COLO829 (cell line): ENCODE results near the gene WDR33.
"Not testable (repeated sequence)": the region's sequence is repeated elsewhere in the genome, so short reads cannot be mapped to it uniquely, and the experiment has no call there.

ENCODE experiments used
- DNase-seq: peaks from one replicate; pipeline ENCODE4 v3.0.0; 2012; ENCODE audit warnings: low spot score

WDR33 gene

DNA sequence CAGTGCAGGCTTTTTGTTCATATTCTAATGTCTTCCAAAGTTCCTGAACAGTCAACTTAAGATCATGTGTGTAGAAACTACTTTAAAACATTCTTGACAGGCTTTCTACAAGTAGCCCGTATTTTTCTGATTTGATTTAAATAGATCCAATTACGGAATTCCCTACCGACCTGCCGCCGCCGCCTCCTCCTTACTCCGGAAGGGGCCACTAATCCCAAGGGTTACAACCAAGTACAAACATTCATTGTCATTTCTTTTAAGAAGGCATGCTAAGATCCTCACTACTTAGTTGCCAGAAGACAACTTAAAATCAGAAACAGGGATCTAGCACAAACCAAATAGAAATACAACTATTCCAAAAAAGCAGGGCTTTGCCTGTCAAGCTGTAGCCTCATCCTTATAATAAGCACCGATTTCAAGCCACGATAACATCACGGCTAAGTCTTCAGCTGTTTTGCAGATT, 784 bp downstream of the WDR33 start:
- DNase-seq, result peak; percentile 53

DNA sequence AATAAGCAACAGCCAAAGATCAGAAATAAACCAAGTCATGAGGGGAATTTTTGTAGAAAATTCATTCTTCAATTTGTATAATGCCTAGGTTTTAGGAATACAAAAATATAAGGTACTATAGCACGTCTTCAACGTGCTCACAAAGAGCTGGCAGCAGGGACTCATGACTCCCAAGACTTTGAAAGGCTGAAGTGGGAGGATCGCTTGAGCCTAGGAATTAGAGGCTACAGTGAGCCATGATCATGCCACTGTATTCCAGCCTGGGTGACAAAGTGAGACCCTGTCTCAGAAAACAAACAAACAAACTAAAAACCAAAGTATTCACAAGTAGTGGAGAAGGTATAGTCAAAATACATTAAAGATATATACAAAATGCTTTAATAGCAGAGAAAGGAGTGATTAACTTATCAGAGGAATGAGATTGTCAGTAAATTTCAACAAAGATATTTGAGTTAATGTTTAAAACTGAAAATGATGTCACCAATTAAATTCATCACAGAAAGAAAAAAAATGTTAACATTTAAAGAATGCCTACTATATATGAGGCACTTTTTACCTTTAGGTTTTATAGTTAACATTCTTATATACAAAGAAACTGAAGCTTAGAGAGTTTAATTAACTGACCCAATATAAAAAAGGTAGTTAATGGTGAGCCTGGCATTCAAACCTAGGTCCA, 3.2 kb downstream of the WDR33 start:
- DNase-seq, result no peak

DNA sequence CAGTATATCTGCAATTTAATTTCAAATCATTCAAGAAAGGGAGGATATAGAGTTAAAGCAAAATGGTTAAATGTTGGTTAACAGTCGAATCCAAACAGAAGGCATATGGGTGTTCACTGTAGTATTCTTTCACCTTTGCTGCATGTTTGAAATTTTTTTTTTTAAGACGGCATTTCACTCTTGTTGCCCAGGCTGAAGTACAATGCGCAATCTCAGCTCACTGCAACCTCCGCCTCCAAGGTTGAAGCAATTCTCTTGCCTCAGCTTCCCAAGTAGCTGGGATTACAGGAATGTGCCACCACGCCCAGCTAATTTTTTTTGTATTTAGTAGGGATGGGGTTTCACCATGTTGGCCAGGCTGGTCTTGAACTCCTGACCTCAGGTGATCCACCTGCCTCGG, 4.1 kb downstream of the WDR33 start:
- DNase-seq, result not testable (repeated sequence)

- no peak for DNase-seq
Measured at GRCh38 chr2:127805491-127805890, 5.5 kb downstream of the WDR33 start.

DNA sequence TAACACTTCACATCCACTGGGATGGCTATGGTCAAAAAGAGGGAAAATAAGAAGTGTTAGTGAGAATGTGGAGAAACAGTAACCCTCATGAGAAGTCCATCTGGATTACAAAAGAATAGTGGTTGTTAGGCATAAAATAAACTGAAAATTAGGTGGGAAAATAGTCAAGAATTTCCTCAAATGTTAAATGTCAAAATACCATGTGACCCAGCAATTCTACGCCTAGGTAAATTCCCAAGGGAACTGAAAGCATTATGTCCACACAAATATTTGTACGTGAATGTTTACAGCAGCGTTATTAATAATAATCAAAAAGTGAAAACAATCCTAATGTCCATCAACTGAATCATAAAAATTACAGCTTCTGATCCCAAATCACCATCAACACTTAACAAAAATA, 11.0 kb downstream of the WDR33 start:
- DNase-seq, result no peak

DNA sequence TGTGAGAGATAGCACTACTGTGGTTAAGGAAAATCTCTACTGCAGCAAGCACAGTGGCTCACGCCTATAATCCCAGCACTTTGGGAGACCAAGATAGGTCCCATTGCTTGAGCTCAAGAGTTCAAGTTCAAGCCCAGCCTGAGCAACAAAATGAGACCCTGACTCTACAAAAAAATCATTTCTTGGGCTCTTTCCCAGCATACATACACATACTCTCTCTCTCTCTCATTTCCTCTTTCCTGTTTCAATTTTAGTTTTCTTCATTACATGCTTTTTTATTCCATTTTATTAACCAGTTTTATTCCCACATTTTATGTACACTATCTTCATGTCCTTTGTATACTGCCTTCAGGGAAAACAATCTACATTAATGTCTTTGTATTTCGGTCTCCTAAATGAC, 14.6 kb downstream of the WDR33 start:
- DNase-seq, result no peak

DNA sequence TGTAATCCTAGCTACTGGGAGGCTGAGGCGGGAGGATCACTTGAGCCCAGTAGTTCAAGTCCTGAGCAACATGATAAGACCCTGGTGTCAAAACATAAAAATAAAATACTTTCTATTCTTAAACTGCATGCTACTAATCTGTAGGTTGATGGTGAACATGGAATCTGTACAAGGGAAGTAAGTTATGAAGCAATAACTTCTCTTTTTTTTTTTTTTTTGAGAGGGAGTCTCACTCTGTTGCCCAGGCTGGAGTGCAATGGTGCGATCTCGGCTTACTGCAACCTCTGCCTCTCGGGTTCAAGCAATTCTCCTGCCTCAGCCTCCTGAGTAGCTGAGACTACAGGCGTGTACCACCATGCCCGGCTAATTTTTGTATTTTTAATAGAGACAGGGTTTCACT, 16.1 kb downstream of the WDR33 start:
- not testable (repeated sequence) for DNase-seq

- DNase-seq, result no peak
Measured at GRCh38 chr2:127792805-127793204, 18.2 kb downstream of the WDR33 start.

DNA sequence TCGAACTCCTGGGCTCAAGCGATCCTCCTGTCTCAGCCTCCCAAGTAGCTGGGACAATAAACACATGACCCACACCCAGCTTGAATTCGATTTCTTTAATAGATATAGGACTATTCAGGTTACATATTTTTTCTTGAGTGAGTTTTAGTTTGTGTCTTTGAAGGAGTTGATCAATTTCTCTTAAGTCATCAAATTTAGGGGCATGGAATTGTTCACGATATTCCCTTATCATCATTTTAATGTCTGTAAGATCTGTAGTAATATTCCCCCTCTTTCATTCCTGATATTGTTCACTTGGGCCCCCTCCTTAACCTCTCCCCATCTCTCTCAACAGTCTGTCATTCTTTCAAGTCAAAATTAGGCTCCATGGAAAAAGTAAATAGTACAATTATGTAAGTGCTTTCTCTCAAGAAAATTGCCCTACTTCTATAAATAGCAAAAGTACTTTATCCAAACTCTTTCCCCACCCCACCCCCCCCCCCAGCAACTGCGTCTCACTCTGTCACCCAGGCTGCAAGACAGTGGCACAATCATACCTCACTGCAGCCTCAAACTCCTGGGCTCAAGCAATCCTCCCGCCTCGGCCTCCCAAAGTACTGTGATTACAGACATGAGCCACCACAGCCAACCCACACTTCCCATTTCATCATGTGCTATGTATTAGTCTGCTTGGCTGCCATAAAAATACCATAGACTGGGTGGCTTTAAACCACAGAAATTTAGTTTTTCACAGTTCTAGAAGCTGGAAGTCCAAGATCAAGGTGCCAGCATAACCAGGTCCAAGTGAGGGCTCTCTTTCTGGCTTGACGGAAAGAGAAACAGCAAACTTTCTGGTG, 20.1 kb downstream of the WDR33 start:
- DNase-seq, result no peak

DNA sequence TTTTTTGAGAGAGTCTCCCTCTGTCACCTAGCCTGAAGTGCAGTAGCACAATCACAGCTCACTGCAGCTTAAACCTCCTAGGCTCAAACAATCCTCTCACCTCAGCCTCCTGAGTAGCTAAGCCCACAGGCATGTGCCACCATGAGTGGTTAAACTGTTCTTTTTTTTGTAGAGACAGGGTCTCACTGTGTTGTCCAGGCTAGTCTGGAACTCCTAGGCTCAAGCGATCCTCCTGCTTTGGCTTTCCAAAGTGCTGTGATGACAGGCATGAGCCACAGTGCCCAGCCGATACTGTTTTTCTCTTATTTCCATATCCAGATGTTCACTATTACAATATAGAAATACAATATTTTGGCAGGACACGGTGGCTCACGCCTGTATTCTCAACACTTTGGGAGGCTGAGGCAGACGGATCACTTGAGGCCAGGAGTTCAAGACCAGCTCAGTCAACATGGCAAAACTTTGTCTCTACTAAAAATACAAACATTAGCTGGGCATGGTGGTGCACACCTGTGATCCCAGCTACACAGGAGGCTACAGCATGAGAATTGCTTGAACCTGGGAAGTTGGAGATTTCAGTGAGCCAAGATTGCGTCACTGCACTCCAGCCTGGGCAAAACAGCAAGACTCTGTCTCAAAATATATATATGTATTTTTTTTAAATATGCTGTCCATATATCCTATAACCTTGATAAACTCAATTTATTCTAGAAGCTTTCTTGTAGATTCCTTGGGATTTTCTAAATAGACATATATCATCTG, 24.7 kb downstream of the WDR33 start:
- no peak for DNase-seq

- DNase-seq, result no peak
Measured at GRCh38 chr2:127784965-127785518, 25.9 kb downstream of the WDR33 start.

- no peak for DNase-seq
Measured at GRCh38 chr2:127783101-127783500, 27.9 kb downstream of the WDR33 start.

- DNase-seq, result no peak
Measured at GRCh38 chr2:127778850-127779249, 32.1 kb downstream of the WDR33 start.

GRCh38 chr2:127778447-127778846, 32.5 kb downstream of the WDR33 start:
- DNase-seq, result no peak

GRCh38 chr2:127776122-127776780, 34.7 kb downstream of the WDR33 start:
- no peak for DNase-seq

- no peak for DNase-seq
Measured at GRCh38 chr2:127771756-127772155, 39.2 kb downstream of the WDR33 start.

- peak; percentile 48 for DNase-seq
Measured at GRCh38 chr2:127770973-127771735, 39.8 kb downstream of the WDR33 start.

- DNase-seq, result not testable (repeated sequence)
Measured at GRCh38 chr2:127770534-127770933, 40.4 kb downstream of the WDR33 start.

- no peak for DNase-seq
Measured at GRCh38 chr2:127769587-127769986, 41.4 kb downstream of the WDR33 start.

DNA sequence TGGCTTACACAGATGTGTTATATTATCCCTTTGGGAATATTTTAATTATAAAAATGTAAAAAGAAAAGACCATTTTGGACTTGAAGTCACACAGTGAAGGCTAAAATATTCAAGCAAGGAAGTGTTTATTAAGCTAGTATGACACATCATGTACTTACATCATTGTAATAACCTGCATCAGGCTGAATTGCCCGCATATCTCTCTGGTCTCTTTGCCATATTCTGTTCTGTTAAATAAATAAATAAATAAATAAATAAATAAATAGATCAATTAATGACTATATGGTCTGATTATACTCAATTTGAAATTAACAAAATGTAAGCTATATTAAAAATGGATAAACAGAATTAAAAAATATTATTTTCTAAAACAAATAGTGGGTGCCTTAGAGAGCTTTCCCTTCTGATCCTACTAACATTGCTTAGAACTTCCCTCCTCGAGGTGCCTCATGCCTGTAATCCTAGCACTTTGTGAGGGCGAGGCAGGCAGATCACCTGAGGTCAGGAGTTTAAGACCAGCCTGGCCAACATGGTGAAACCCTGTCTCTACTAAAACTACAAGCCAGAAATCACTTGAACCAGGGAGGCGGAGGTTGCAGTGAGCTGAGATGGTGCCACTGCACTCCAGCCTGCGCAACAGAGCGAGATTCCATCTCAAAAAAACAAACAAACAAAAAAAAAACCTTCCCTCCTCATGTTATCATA, 42.0 kb downstream of the WDR33 start:
- no peak for DNase-seq
